Kidney capillary endothelial cell (primary cell): ENCODE data around the gene ELSPBP1.
"Not testable (repeated sequence)": the region's sequence is repeated elsewhere in the genome, so short reads cannot be mapped to it uniquely, and the experiment has no call there.

Experiments used
- DNase-seq: peaks from one replicate; pipeline ENCODE4 v3.0.0-alpha.2; 2018; ENCODE audit warnings: low spot score

The ELSPBP1 gene

GRCh38 chr19:48043675-48044258, 49.3 kb downstream of the ELSPBP1 start, which contains the start of gene CABP5:
Gene CABP5, minus strand, starts transcription at chr19:48044079. Its CDS starts 157 bp downstream, at chr19:48043922.
- DNase-seq = no peak

- DNase-seq = no peak
Measured at GRCh38 chr19:48044561-48044960, 50.1 kb downstream of the ELSPBP1 start.

GRCh38 chr19:48051335-48052033, 57.1 kb downstream of the ELSPBP1 start:
- DNase-seq = no peak

- DNase-seq = no peak
Measured at GRCh38 chr19:48053076-48053475, 58.6 kb downstream of the ELSPBP1 start.

- no peak for DNase-seq
Measured at GRCh38 chr19:48053856-48054255, 59.4 kb downstream of the ELSPBP1 start.

GRCh38 chr19:48059331-48059730, 64.9 kb downstream of the ELSPBP1 start:
- no peak for DNase-seq

- DNase-seq = no peak
Measured at GRCh38 chr19:48060381-48060780, 65.9 kb downstream of the ELSPBP1 start.

- DNase-seq = no peak
Measured at GRCh38 chr19:48061401-48062344, 67.2 kb downstream of the ELSPBP1 start.

GRCh38 chr19:48064509-48064908, 70.1 kb downstream of the ELSPBP1 start:
- DNase-seq = no peak

- no peak for DNase-seq
Measured at GRCh38 chr19:48069435-48069834, 75.0 kb downstream of the ELSPBP1 start.

- not testable (repeated sequence) for DNase-seq
Measured at GRCh38 chr19:48070177-48070769, 75.8 kb downstream of the ELSPBP1 start.
